OCI-M1 (cell line): ENCODE measurements around the gene FITM1.

Experiments used
- DNase-seq: peaks from one replicate; lab custom pipeline; 2025; lab: John Stamatoyannopoulos, UW

FITM1 gene

DNA sequence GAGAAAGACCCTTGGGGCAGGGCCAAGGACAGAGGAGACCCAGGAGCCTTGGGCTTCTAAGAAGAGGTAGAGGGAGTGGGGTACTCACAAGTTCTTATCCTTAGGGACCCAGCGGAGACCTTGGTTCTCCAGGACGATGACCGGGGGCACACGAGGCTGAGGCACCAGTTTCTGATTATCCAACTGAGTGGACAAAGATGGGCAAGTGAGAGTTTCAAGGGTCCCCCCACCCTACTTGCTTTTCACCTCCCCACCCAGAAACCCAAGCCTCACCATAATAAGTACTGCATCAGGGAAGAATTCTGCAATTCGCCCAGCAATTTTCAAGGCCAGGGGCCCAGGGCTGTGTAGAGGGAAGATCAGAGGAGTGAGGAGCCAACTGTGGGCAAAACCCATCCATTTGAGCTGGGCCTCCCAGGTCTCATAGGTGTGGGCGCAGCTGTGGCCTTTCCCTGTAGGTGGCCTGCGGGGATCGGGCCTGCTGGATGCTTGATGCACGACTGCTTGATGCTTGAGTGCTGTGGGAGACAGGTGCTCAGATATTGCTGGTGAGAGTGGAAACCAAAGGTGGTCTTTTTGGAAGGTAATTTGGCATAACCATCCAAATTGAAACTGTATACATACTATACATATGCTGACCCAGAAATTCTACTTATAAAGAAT is 8.9 kb downstream of the FITM1 start:
- no peak for DNase-seq

DNA sequence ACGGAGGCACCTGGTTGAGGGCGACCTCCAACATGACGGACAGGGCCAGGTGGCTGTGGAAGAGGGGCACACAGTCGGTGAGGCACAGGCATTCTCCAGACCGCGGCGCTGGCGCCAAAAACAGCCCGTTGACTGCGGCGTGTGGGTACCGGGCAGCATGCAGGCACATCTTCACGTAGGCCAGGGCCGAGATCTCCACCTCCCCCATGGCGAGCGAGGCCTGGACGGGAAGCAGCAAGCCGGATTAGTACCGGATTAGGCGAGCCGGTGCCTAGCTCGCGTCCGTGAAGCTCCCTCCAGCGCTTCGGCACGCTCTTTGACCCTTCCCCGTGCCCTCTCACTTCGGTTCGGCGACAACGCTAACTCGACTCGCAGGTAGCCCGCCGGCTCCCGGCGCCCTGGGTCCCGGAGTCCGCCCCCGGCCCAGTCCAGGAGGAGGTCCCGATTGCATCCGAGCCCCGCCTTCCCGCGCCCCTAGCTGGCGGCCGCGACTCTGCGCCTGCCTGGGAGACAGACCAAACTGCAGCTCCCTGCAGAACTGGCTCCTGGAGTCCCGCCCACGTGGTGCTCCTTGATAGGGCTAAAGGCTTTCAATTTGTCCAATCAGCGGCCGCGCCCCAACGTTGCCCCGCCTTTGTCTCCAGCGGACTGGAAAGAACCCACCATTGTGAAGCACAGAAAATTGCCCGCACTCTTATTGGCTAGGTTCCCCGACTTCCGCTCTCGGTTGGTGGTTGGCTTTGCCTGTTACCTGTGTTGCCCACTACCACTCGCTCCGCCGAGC is 10.8 kb downstream of the FITM1 start, which contains the start of gene EMC9:
Gene EMC9 (minus strand): TSS at position 495 of the 784 bp plus-strand sequence. CDS start 287 bp downstream, at position 208.
- peak; percentile 99 for DNase-seq

DNA sequence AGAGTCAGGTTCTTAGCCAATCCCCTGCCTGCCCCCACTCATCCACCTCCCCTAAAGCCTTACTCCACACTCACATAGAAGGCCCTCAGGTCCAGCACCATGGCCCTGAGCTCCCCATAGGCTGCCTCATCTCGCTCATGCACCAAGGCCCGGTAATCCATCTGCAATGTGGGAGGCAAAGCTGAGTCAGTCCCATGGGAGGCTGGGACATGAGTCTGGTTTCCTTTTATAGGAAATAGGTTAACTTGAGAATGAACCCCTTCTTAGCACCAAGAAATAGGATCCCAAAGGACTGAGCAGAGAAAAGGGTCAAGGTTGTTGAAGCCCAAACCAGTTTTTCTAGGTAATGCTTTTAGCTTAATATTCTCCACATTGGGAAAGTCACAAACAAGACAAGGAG is 13.1 kb downstream of the FITM1 start:
- no peak for DNase-seq

DNA sequence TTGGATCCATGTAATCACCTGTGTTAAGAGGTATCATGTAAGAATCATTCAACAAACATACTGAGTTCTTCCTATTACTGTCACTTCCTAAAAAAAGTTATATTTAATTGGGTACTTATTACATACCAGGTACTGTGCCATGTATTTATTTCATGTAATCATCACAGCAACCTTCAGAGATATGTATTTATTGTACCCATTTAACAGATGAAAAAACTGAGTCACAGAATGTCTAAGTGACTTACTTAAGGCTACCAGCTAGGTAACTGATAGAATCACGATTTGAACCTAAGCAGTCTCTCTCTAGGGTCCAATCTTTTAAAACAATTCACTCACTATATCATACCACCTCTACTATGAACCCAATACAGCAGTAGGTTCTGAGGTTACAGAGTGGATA is 14.0 kb downstream of the FITM1 start:
- no peak for DNase-seq

DNA sequence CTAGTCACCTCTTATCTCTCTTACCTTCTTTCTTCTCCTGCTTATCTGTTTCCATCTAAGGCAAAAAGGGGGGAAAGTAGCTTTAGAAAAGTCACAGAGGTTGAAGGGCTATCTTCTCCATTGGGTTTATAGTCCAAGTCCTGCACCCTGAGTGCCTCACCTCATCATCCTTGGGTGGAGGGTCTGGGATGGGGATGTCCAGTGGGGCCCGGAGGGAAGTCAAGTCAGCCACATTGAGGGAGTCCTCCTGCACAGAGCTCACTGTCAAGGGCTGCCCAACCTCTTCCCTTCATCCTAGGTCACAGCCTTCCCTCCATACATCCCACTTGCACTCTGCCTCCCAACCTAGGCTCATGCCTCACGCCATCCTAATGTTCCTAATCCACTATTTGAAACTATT is 14.8 kb downstream of the FITM1 start:
- no peak for DNase-seq

DNA sequence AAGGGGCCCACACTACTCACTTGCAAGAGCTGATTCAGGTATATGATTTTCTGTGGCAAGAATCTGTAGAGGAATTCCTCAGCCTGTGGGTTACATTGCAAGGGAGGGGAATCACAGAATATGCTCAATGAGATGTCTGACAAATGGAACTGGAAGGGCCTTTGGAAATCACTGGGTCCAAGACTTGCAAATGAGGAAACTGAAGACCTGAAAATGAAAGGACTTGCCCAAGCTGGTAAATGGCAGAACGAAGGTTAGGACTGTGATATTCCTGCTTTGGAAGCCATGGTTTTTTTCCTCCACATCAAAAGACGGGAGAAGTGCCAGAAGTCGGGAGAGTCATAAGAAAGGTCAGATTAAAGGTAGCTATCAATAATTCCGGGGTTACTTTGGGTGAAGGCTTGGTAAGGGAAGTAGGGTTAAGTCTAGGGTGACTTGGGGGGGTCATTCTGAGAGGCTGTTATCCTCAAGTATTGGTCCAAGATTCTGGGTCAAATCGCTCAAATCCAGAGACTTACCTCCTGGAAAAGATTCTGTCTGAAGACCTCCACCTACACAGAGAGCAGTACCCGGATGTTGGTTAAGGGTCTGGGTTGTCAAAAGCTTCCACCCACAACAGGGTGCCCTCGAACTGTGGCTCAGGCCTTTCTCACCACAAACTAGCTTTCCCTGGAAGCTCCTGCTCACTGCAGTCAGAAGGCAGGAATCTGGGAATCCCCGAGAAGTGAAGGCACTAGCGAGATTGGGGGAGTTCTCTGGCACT is 15.4 kb downstream of the FITM1 start:
- peak; percentile 59 for DNase-seq

DNA sequence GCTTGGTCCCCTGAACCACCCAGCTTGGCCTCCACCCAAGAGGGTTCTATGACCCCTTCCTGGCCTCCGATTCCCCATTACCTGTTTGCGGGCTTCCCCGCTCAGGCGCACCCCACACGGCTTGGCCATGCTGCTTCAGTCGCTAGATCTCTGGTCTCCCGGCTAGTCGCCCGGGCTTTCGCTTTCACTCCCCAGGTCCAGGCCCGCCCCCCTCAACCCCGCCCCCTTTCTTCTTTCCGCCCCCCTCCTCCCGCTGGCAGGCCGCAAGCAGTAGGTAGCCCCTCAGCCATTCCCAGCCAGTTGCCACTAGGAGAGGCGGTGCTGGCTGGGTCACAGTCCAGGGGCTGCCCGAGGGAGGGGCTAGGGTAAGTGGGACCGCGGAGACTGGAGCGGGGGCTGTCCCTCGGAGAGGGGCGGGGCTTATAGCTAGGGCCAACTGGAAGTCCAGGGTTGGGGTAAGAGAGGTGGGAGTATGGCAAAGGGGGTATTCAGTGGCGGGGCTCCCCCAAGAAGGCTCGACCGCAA is 16.1 kb downstream of the FITM1 start, which contains the start of gene PSME2:
Gene PSME2 (minus strand): TSS at position 158 of the 525 bp plus-strand sequence. CDS start 29 bp downstream, at position 129.
- peak; percentile 97 for DNase-seq

DNA sequence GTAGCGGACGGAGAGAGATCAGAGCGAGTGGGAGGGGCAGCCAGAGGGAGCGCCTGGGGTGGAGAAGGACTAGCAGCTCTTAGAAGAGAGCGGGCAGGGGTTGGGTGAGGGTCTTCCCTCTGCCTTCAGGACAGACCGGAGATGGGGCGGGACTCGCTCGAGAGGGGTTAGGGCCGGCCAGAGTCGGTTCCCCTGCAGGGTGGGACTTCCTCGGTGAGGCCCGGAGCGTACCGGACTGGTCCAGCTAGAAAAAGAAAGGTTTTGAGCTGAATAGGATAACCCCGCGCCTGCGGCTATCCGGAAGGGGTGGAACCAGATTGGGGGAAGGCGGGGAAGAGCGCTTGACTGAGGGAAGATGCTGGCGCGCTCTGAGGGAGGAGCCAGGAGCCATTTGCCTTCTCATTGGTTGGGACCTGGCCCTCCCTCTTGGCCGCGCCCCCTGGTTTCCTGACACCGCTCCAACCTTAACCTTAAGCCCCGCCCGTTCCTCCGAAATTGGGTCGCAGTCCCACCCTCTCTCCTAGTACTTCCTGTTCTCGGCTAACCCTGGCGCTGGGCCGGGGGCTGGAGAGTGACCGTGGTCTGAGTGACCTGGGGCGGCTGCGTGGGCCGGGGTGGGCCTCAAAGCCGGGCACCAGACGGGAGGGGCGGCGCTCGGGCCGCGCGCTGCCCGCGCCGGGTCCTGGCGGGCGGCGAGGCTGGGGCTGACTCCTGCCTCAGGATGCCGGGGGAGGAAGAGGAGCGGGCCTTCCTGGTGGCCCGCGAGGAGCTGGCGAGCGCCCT is 16.7 kb downstream of the FITM1 start, which contains the start of gene RNF31:
Gene RNF31 (plus strand): TSS at position 521 of the 783 bp plus-strand sequence. CDS start 201 bp downstream, at position 722.
- peak; percentile 98 for DNase-seq

DNA sequence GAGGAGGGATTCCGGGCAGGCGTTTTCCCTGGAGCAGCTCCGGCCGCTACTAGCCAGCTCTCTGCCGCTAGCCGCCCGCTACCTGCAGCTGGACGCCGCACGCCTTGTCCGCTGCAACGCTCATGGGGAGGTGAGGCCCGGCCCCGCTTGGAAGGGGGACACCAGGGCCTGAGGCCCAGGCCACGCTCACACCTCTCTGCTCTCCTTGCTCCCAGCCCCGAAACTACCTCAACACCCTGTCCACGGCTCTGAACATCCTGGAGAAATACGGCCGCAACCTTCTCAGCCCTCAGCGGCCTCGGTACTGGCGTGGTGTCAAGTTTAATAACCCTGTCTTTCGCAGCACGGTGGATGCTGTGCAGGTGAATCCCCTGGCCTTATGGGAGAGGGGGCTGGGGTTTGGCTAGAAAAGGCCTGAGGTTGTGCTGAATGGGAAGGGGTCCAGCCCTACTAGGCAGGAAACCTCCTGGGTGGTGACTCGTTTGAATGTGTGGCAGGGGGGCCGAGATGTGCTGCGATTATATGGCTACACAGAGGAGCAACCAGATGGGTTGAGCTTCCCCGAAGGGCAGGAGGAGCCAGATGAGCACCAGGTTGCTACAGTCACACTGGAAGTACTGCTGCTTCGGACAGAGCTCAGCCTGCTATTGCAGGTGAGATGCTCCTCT is 17.4 kb downstream of the FITM1 start:
- DNase-seq = peak; percentile 48

DNA sequence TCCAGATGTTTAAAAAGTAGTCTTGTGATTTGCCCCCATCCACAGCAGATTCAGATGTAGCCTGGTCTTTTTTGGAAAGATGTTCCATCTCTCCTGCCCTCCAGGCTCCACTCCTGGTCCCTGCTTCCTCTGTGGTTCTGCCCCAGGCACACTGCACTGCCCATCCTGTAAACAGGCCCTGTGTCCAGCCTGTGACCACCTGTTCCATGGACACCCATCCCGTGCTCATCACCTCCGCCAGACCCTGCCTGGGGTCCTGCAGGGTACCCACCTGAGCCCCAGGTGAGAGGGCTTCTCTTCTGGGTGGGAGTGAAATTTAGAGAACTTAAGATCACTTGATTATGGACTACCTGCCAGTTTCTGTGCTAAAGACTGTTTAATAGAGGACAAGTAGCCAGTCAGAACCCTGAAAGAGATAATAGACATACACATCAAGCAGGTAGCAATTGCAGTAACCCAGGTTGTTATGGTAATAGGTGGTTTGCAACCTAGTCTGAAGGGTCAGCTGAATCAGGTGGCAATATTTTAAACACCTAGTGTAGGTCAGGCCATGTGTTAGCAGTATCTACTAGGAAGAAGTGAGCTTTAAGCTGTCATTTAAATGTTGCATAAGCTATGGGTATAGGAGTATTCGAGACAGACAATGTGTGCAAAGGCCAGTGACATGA is 19.0 kb downstream of the FITM1 start:
- no peak for DNase-seq

DNA sequence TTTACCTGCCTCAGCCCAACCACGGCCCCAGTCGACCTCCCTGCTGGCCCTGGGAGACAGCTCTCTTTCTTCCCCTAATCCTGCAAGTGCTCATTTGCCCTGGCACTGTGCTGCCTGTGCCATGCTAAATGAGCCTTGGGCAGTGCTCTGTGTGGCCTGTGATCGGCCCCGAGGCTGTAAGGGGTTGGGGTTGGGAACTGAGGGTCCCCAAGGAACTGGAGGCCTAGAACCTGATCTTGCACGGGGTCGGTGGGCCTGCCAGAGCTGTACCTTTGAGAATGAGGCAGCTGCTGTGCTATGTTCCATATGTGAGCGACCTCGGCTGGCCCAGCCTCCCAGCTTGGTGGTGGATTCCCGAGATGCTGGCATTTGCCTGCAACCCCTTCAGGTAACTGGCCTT is 19.6 kb downstream of the FITM1 start:
- no peak for DNase-seq

DNA sequence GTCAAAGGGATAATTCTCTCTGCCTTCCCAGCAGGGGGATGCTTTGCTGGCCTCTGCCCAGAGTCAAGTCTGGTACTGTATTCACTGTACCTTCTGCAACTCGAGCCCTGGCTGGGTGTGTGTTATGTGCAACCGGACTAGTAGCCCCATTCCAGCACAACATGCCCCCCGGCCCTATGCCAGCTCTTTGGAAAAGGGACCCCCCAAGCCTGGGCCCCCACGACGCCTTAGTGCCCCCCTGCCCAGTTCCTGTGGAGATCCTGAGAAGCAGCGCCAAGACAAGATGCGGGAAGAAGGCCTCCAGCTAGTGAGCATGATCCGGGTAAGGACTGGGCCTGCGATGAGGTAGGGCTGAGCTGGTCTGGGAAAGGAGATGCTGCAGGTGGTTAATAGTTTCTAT is 20.1 kb downstream of the FITM1 start:
- no peak for DNase-seq

DNA sequence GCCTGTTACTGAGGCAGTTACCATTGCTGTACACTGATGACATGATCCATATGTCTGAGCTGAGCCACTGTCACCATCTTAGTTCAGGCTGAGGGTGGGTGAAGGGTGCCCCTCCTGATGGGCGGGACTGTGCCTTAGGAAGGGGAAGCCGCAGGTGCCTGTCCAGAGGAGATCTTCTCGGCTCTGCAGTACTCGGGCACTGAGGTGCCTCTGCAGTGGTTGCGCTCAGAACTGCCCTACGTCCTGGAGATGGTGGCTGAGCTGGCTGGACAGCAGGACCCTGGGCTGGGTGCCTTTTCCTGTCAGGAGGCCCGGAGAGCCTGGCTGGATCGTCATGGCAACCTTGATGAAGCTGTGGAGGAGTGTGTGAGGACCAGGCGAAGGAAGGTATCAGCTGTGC is 20.5 kb downstream of the FITM1 start:
- no peak for DNase-seq

DNA sequence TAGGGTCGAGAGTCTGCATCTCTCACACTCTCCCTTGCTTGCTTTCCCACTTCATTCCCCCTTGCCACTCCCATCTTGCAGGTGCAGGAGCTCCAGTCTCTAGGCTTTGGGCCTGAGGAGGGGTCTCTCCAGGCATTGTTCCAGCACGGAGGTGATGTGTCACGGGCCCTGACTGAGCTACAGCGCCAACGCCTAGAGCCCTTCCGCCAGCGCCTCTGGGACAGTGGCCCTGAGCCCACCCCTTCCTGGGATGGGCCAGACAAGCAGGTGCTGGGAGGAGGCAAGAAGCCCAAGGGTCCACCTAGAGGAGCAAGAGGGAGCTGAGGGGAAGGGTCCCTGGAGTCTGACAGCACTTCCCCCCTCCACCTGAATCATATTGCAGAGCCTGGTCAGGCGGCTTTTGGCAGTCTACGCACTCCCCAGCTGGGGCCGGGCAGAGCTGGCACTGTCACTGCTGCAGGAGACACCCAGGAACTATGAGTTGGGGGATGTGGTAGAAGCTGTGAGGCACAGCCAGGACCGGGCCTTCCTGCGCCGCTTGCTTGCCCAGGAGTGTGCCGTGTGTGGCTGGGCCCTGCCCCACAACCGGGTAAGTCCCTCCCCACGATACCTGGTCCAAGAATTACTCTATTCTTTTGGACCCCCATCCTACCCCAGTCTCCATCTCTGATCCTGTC is 21.1 kb downstream of the FITM1 start:
- DNase-seq = no peak

DNA sequence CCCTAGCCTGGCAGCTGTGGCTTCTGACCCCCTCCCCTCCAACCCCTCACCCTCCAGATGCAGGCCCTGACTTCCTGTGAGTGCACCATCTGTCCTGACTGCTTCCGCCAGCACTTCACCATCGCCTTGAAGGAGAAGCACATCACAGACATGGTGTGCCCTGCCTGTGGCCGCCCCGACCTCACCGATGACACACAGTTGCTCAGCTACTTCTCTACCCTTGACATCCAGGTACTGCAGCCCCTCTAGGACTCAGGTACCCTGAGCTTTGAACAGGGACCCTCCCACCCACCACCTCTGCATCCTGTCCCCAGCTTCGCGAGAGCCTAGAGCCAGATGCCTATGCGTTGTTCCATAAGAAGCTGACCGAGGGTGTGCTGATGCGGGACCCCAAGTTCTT is 24.6 kb downstream of the FITM1 start:
- DNase-seq = no peak

DNA sequence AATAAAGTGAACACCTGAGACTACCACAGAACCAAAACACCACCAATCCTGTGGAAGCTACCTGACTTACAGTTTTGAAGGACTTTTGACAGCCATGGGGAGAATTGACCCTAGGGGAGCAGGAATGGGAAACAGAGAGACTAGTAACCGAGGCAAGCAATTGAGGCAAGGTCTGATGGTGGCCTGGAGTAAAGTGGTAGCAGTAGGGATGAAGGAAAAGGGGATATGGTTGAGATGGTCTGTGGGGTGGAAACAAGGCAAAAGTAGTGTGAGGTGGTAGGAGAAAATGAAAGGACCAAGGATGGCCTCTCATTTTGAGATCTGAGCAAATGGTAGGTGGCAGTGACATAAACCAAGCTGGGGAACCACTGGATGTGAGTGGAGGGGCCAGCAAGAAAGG is 26.4 kb downstream of the FITM1 start:
- no peak for DNase-seq

DNA sequence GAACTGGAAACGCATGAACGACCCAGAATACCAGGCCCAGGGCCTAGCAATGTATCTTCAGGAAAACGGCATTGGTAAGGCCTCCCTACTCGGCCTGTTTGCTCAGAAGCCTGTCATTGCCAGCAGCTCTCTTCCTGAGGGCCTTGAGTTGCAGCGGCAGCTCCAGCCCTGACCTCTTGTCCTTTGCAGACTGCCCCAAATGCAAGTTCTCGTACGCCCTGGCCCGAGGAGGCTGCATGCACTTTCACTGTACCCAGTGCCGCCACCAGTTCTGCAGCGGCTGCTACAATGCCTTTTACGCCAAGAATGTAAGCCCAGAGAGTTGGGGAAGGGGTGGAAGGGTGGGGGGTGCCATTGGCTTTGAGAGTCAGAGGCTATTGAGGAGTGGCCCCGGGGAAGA is 26.9 kb downstream of the FITM1 start:
- DNase-seq = no peak

DNA sequence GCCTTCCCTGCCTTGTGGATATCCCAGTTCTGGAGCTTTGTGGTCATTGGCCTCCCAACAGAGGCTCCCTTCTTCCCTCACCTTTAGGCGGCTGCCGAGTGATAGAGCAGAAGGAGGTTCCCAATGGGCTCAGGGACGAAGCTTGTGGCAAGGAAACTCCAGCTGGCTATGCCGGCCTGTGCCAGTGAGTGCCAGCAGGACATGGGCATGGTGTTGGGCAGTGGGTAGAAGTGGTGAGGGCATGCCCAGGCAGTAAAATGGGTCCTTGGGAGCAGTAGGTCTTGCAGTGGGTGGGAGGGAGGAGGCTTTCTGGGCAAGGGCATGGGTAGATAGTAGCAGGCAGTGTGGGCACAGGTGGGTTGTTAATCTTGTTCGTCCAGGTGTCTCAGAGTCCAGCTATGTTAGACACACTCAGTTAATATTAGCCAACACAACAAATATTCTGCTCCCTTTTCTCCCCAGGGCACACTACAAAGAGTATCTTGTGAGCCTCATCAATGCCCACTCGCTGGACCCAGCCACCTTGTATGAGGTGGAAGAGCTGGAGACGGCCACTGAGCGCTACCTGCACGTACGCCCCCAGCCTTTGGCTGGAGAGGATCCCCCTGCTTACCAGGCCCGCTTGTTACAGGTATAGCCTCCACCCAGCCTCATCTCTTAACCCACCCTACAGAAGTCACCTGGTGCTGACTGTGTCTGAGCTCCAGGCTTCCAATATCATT is 29.5 kb downstream of the FITM1 start:
- no peak for DNase-seq

DNA sequence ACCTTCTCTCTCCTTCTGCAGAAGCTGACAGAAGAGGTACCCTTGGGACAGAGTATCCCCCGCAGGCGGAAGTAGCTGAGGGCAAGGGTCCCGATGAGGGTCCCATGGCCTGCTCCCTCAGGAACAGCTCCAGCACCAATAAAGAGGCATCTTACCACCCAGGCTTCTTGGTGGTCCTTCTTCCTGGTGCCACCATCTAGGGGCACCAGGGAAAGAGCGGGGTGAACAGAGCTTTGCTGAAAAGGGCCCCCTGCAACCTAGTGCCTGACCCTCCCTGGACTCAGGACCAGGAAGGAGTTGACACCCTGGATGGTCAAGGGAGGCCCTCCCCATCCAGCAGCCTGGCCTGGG is 30.0 kb downstream of the FITM1 start:
- DNase-seq = no peak
